Kidney tubule cell (primary cell): ENCODE measurements around the gene ORAI3.

ENCODE experiments used
- DNase-seq: peaks from one replicate; pipeline ENCODE4 v3.0.0-alpha.2; 2018; ENCODE audit warnings: low spot score

The ORAI3 gene

GRCh38 chr16:30947859-30948666, 805 bp upstream of the ORAI3 start:
- peak; percentile 94 for DNase-seq

- peak; percentile 98 for DNase-seq
Measured at GRCh38 chr16:30949650-30950515, 1.0 kb downstream of the ORAI3 start.

- no peak for DNase-seq
Measured at GRCh38 chr16:30950516-30951065, 1.7 kb downstream of the ORAI3 start.

- no peak for DNase-seq
Measured at GRCh38 chr16:30951193-30951592, 2.3 kb downstream of the ORAI3 start.

- no peak for DNase-seq
Measured at GRCh38 chr16:30951750-30952149, 2.9 kb downstream of the ORAI3 start.

- DNase-seq: no peak
Measured at GRCh38 chr16:30953111-30953510, 4.2 kb downstream of the ORAI3 start.

- DNase-seq: peak; percentile 62
Measured at GRCh38 chr16:30953511-30954124, 4.8 kb downstream of the ORAI3 start.

- no peak for DNase-seq
Measured at GRCh38 chr16:30954993-30955392, 6.1 kb downstream of the ORAI3 start.

GRCh38 chr16:30956601-30957455, 8.0 kb downstream of the ORAI3 start:
- DNase-seq: peak; percentile 93

GRCh38 chr16:30957456-30958174, 8.7 kb downstream of the ORAI3 start, which contains the start of gene SETD1A:
TSS of gene SETD1A (plus strand) at chr16:30957754. CDS start at chr16:30958732, 978 bp downstream.
- DNase-seq: peak; percentile 94

- DNase-seq: peak; percentile 57
Measured at GRCh38 chr16:30958175-30959079, 9.6 kb downstream of the ORAI3 start.

GRCh38 chr16:30961384-30961783, 12.5 kb downstream of the ORAI3 start:
- no peak for DNase-seq

- no peak for DNase-seq
Measured at GRCh38 chr16:30963925-30964511, 15.2 kb downstream of the ORAI3 start.

GRCh38 chr16:30964574-30965226, 15.8 kb downstream of the ORAI3 start:
- DNase-seq: no peak

- no peak for DNase-seq
Measured at GRCh38 chr16:30965436-30965835, 16.6 kb downstream of the ORAI3 start.

GRCh38 chr16:30966033-30966619, 17.3 kb downstream of the ORAI3 start:
- DNase-seq: no peak

GRCh38 chr16:30967795-30968194, 18.9 kb downstream of the ORAI3 start:
- no peak for DNase-seq

- no peak for DNase-seq
Measured at GRCh38 chr16:30969246-30969842, 20.5 kb downstream of the ORAI3 start.
